ENCODE measurements around the gene S100A2. TPM values are rescaled to one million over a fixed set of nuclear protein-coding genes. Genes with fewer than 3 reads are reported as not detected.

S100A2 gene
- total and polyA plus RNA-seq, 2 experiments from 2014 or later = 0.66 to 0.89 TPM

- Histone ChIP-seq H3K4me2 (peak overlapping the region; percentile 66), H3K9me2 (ENCODE audit: insufficient read depth) (no peaks in the 10 kb centered on the region), H3K79me2 (replicated peaks; ENCODE audit: insufficient read depth) (no peaks in the 10 kb centered on the region), H3K36me3 (ENCODE audit: insufficient read depth) (no peaks in the 10 kb centered on the region), H2AFZ (peak overlapping the region; percentile 84; the same call in 1 of the 2 replicates), H3K27ac (ENCODE audit: low read depth) (peak overlapping the region; percentile 19; the same call in 1 of the 2 replicates), H4K20me1 (replicated peaks; ENCODE audit: insufficient read depth) (no peaks in the 10 kb centered on the region), H3F3A (replicated peaks; ENCODE audit: low read depth) (no peaks in the 10 kb centered on the region; the same call in 1 of the 2 replicates), H3K4me3 (no peak overlapping the region; the same call in 1 of the 2 replicates), H3K27me3 (ENCODE audit: insufficient read depth) (no peaks in the 10 kb centered on the region), H3K4me1 (ENCODE audit: insufficient read depth) (peaks cover 45% of the 10 kb centered on the region)
- H3K27me3 Mint-ChIP-seq (ENCODE audit: insufficient read depth, low read depth, poor library complexity) = peaks cover 10% of the 10 kb centered on the region
- H3K4me3 Mint-ChIP-seq = no peak overlapping the region
- TF ChIP-seq NANOG (IDR thresholded peaks at IDR 0.05; ENCODE audit: borderline replicate concordance) = no peak
- TF ChIP-seq ZNF462 (CRISPR knock-in tag; IDR thresholded peaks at IDR 0.05) = no peak
- no peak for TF ChIP-seq POLR2AphosphoS5 (IDR thresholded peaks at IDR 0.05; ENCODE audit: low read depth)
- no peak for TF ChIP-seq ZNF331 (CRISPR knock-in tag; IDR thresholded peaks at IDR 0.05; ENCODE audit: low read depth)
- no peak for TF ChIP-seq EZH2 (IDR thresholded peaks at IDR 0.05; ENCODE audit: low read depth, unreplicated experiment)
- no peak for TF ChIP-seq STAT1 (IDR thresholded peaks at IDR 0.05; ENCODE audit: unreplicated experiment)
- no peak for TF ChIP-seq CREB1 (CRISPR knock-in tag; IDR thresholded peaks at IDR 0.05; ENCODE audit: low read depth)
- no peak for TF ChIP-seq REST (IDR thresholded peaks at IDR 0.05; ENCODE audit: unreplicated experiment)
- no peak for TF ChIP-seq EZH2phosphoT487 (IDR thresholded peaks at IDR 0.05; ENCODE audit: unreplicated experiment)
- ATAC-seq (no peak), DNase-seq (ENCODE audit: low spot score) (no peak)
- H3K4me1 Mint-ChIP-seq = peaks cover 54% of the 10 kb centered on the region
- no peaks in the 10 kb centered on the region; the same call in 1 of the 3 replicates for H3K36me3 Mint-ChIP-seq (ENCODE audit: low read depth)
- no peaks in the 10 kb centered on the region for H3K9me3 Mint-ChIP-seq
- H3K27ac Mint-ChIP-seq = peak overlapping the region; percentile 38; the same call in 1 of the 2 replicates
These were observed 43.9 kb upstream of the S100A2 start for GRCh38 chr1:153609585-153609907.

Measured in GM23338 (cell line).